CD4-positive, alpha-beta T cell (primary cell): ENCODE results near the gene RSPO1. TPM values are rescaled to one million over a fixed set of nuclear protein-coding genes. Genes with fewer than 3 reads are reported as not detected.

ENCODE experiments used
- ATAC-seq: fragments of 200-7000 bp; cut with Tn5 transposase; one replicate; pipeline ENCODE4 v1.10.0; 2022; ENCODE audit warnings: mild to moderate bottlenecking; ENCODE audit not compliant: poor library complexity
- CTCF ChIA-PET: fragments of 350-600 bp; sonication (Branson Sonifier 250); formaldehyde crosslinking; loops from one replicate; lab custom pipeline; 2021; ENCODE audit warnings: antibody characterized with exemption, inconsistent platforms; lab: Charles Lee
- POLR2A ChIA-PET: fragments of 350-600 bp; sonication (Branson Sonifier 250); formaldehyde crosslinking; loops from one replicate; lab custom pipeline; 2021; ENCODE audit warnings: antibody characterized with exemption, inconsistent platforms; lab: Charles Lee
- DNase-seq, 14 experiments: peaks; one replicate each; pipeline ENCODE4 v3.0.0-alpha.2; 2013 to 2020; ENCODE audit warnings: mixed read lengths in 2 of 14
- H3K27ac ChIP-seq, 2 donors: one replicate each; pipeline versions ENCODE4 v1.5.1 to v1.7.0; 2013; ENCODE audit warnings: low read length in 2 of 2, low read depth in 1 of 2, mild to moderate bottlenecking in 1 of 2
- H3K27me3 ChIP-seq, 2 experiments: 1 replicate in 1 of 2; 2 replicates in 1 of 2; pipeline versions ENCODE4 v1.6.1 to v1.7.0; 2013; ENCODE audit warnings: low read length in 2 of 2, control low read depth in 1 of 2, mild to moderate bottlenecking in 1 of 2, moderate library complexity in 1 of 2; ENCODE audit not compliant: insufficient read depth in 2 of 2, control insufficient read depth in 1 of 2
- H3K36me3 ChIP-seq: one replicate; pipeline ENCODE4 v1.6.1; 2013; ENCODE audit warnings: low read length, control low read depth; ENCODE audit not compliant: insufficient read depth
- H3K4me1 ChIP-seq: one replicate; pipeline ENCODE4 v1.6.1; 2013; ENCODE audit warnings: low read length, control low read depth; ENCODE audit not compliant: insufficient read depth
- H3K4me3 ChIP-seq: one replicate; pipeline ENCODE4 v1.5.1; 2013; ENCODE audit warnings: mild to moderate bottlenecking, low read length, moderate library complexity
- H3K9me3 ChIP-seq, 2 experiments: 1 replicate in 1 of 2; 2 replicates in 1 of 2; pipeline versions ENCODE4 v1.6.1 to v1.7.0; 2013; ENCODE audit warnings: low read length in 2 of 2, mild to moderate bottlenecking in 2 of 2, control low read depth in 1 of 2, moderate library complexity in 1 of 2; ENCODE audit not compliant: control insufficient read depth in 1 of 2, insufficient read depth in 1 of 2
- H3K27ac Mint-ChIP-seq: one replicate; pipeline ENCODE4 v1.8.0; 2020; ENCODE audit warnings: mixed read lengths
- H3K27me3 Mint-ChIP-seq: one replicate; pipeline ENCODE4 v1.8.0; 2021; ENCODE audit warnings: mixed read lengths
- H3K36me3 Mint-ChIP-seq: one replicate; pipeline ENCODE4 v1.8.0; 2021; ENCODE audit warnings: low read depth, mixed read lengths
- H3K4me1 Mint-ChIP-seq: one replicate; pipeline ENCODE4 v1.8.0; 2021; ENCODE audit warnings: low read depth, mixed read lengths
- H3K4me3 Mint-ChIP-seq: one replicate; pipeline ENCODE4 v1.8.0; 2020; ENCODE audit warnings: mild to moderate bottlenecking, mixed read lengths
- H3K9me3 Mint-ChIP-seq: one replicate; pipeline ENCODE4 v1.8.0; 2020; ENCODE audit warnings: mixed read lengths
- intact Hi-C, 2 experiments: fragments of 100-400 bp; cut with DNase I in 1 of 2; cut with micrococcal nuclease in 1 of 2; formaldehyde crosslinking; loops; one replicate each; pipeline versions ENCODE4 v1.15.1 to v1.9.0; 2023 to 2025; cut with DNase I, micrococcal nuclease
- total RNA-seq, 174 experiments: library from RNA in 2 of 174; stranded (reverse) in 2 of 174; gene quantifications; one replicate each; pipeline ENCODE4 v1.2.3 and lab custom pipeline; 2021 to 2026
- TF ChIP-seq, protein P1 (sequence below): fragments of 200-600 bp; IDR thresholded peaks from one replicate; pipeline ENCODE4 v1.8.0; 2022; ENCODE audit warnings: antibody characterized with exemption, mild to moderate bottlenecking

The RSPO1 gene
- total RNA-seq, 2 experiments from 2014 or later = not detected

- Mint-ChIP-seq H3K4me3 (no peak overlapping the region), H3K36me3 (no peaks in the 10 kb centered on the region), H3K9me3 (no peaks in the 10 kb centered on the region), H3K27me3 (peaks cover 4% of the 10 kb centered on the region), H3K4me1 (peaks cover 23% of the 10 kb centered on the region), H3K27ac (no peak overlapping the region)
- peaks cover 4% of the 10 kb centered on the region for H3K36me3 ChIP-seq
- H3K4me1 ChIP-seq = peaks cover 32% of the 10 kb centered on the region
- ChIA-PET POLR2A (no interaction called here), CTCF (no interaction called here)
- no peak overlapping the region for H3K4me3 ChIP-seq
- DNase-seq (no peak), ATAC-seq (no peak)
- no peak overlapping the region for H3K27ac ChIP-seq
- TF ChIP-seq, protein P1, sequence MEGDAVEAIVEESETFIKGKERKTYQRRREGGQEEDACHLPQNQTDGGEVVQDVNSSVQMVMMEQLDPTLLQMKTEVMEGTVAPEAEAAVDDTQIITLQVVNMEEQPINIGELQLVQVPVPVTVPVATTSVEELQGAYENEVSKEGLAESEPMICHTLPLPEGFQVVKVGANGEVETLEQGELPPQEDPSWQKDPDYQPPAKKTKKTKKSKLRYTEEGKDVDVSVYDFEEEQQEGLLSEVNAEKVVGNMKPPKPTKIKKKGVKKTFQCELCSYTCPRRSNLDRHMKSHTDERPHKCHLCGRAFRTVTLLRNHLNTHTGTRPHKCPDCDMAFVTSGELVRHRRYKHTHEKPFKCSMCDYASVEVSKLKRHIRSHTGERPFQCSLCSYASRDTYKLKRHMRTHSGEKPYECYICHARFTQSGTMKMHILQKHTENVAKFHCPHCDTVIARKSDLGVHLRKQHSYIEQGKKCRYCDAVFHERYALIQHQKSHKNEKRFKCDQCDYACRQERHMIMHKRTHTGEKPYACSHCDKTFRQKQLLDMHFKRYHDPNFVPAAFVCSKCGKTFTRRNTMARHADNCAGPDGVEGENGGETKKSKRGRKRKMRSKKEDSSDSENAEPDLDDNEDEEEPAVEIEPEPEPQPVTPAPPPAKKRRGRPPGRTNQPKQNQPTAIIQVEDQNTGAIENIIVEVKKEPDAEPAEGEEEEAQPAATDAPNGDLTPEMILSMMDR = no peak
- intact Hi-C loops = no loop called here
- no peaks in the 10 kb centered on the region for H3K27me3 ChIP-seq
- no peaks in the 10 kb centered on the region for H3K9me3 ChIP-seq
These were observed 41.8 kb upstream of the RSPO1 start for GRCh38 chr1:37676281-37677142.

DNA sequence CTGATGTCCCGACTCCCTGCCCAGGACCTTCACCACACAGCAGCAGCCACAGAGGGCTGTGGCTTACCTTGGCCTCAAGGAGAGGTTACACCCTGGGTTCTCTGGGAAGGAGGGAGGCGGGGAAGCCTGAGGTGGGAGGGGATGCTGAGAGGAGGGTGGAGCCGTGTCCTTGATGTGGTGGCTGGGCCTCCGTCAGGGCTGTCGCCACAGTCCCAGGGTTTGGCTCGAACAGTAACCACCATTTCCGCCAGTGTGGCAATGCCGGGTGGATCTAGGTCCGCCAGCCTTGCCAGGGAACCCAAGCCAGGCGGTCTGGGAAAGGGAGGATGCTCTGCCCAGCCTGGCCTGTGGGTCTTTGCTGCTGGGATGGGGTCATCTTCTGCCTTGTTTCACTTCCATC lies 39.2 kb upstream of the RSPO1 start:
- no peaks in the 10 kb centered on the region for H3K36me3 ChIP-seq
- Mint-ChIP-seq H3K4me3 (peak overlapping the region; percentile 27), H3K4me1 (peaks cover 23% of the 10 kb centered on the region), H3K9me3 (no peaks in the 10 kb centered on the region), H3K36me3 (no peaks in the 10 kb centered on the region), H3K27me3 (peaks cover 9% of the 10 kb centered on the region), H3K27ac (peak overlapping the region; percentile 12)
- POLR2A ChIA-PET = interaction anchor here (0.7 to 1.1 kb wide), 2 partner anchors 16 to 78 kb away, joined by 3 to 4 read pairs; partner anchors contain the start of gene GNL2
- TF ChIP-seq, protein P1 = no peak
- no peaks in the 10 kb centered on the region for H3K9me3 ChIP-seq
- intact Hi-C loops = no loop called here
- peak overlapping the region; percentile 32 for H3K4me3 ChIP-seq
- H3K27me3 ChIP-seq = peaks cover 6% of the 10 kb centered on the region in 2 experiments
- CTCF ChIA-PET = interaction anchor here (1.0 to 1.2 kb wide), 2 partner anchors 9 to 71 kb away, joined by 3 to 6 read pairs; no protein-coding TSS in a partner anchor
- H3K4me1 ChIP-seq = peaks cover 32% of the 10 kb centered on the region
- ATAC-seq (peak; percentile 96), DNase-seq (peak in 13 of 14 experiments; percentile 32 to 89 (median 58))
- no peak overlapping the region for H3K27ac ChIP-seq

- Mint-ChIP-seq H3K36me3 (no peaks in the 10 kb centered on the region), H3K27me3 (peaks cover 9% of the 10 kb centered on the region), H3K4me3 (peak overlapping the region; percentile 25), H3K4me1 (peaks cover 23% of the 10 kb centered on the region), H3K9me3 (no peaks in the 10 kb centered on the region), H3K27ac (no peak overlapping the region)
- Histone ChIP-seq H3K27me3 (peaks cover 11 to 12% of the 10 kb centered on the region in 2 experiments), H3K9me3 (no peaks in the 10 kb centered on the region), H3K36me3 (no peaks in the 10 kb centered on the region), H3K4me3 (no peak overlapping the region), H3K27ac (no peak overlapping the region), H3K4me1 (peaks cover 32% of the 10 kb centered on the region)
- ATAC-seq (no peak), DNase-seq (no peak)
- TF ChIP-seq, protein P1 = no peak
- CTCF ChIA-PET = interaction anchor here (1.2 kb wide), 1 partner anchor 69 kb away, joined by 3 read pairs; no protein-coding TSS in a partner anchor
- POLR2A ChIA-PET = no interaction called here
- intact Hi-C loops = no loop called here
These were observed 37.6 kb upstream of the RSPO1 start for GRCh38 chr1:37672136-37672870.
